Glomerular visceral epithelial cell (primary cell): ENCODE measurements around the gene HDAC4.
A peak's percentile ranks its signal among the peaks of the same experiment; 100 is the strongest.

Experiments
- DNase-seq: peaks from one replicate; pipeline ENCODE4 v3.0.0-alpha.2; 2016; ENCODE audit errors: extremely low spot score

HDAC4 gene

GRCh38 chr2:239255218-239255617 is 145.6 kb downstream of the HDAC4 start:
- no peak for DNase-seq

- no peak for DNase-seq
Observed at GRCh38 chr2:239253701-239254436, 147.0 kb downstream of the HDAC4 start.

GRCh38 chr2:239253264-239253663 is 147.6 kb downstream of the HDAC4 start:
- DNase-seq, result no peak

- DNase-seq, result no peak
Observed at GRCh38 chr2:239252801-239253200, 148.0 kb downstream of the HDAC4 start.

- DNase-seq, result no peak
Observed at GRCh38 chr2:239252393-239252792, 148.4 kb downstream of the HDAC4 start.

GRCh38 chr2:239251971-239252370 is 148.8 kb downstream of the HDAC4 start:
- DNase-seq, result no peak

- peak; percentile 55 for DNase-seq
Observed at GRCh38 chr2:239250216-239251081, 150.4 kb downstream of the HDAC4 start.

GRCh38 chr2:239249776-239250175 is 151.0 kb downstream of the HDAC4 start:
- DNase-seq, result no peak

- no peak for DNase-seq
Observed at GRCh38 chr2:239249048-239249447, 151.8 kb downstream of the HDAC4 start.

- DNase-seq, result peak; percentile 98
Observed at GRCh38 chr2:239247401-239248245, 153.2 kb downstream of the HDAC4 start.

GRCh38 chr2:239246723-239247122 is 154.1 kb downstream of the HDAC4 start:
- DNase-seq, result peak; percentile 89

GRCh38 chr2:239245872-239246721 is 154.7 kb downstream of the HDAC4 start:
- DNase-seq, result peak; percentile 78

- DNase-seq, result peak; percentile 28
Observed at GRCh38 chr2:239245107-239245506, 155.7 kb downstream of the HDAC4 start.

GRCh38 chr2:239244625-239245024 is 156.2 kb downstream of the HDAC4 start:
- no peak for DNase-seq

GRCh38 chr2:239241431-239241960 is 159.3 kb downstream of the HDAC4 start:
- no peak for DNase-seq

- DNase-seq, result no peak
Observed at GRCh38 chr2:239240414-239240881, 160.4 kb downstream of the HDAC4 start.

GRCh38 chr2:239239607-239240413 is 161.0 kb downstream of the HDAC4 start:
- DNase-seq, result no peak

GRCh38 chr2:239238839-239239606 is 161.8 kb downstream of the HDAC4 start:
- DNase-seq, result no peak

GRCh38 chr2:239238381-239238780 is 162.4 kb downstream of the HDAC4 start:
- no peak for DNase-seq
